Sigmoid colon (tissue), 3 donors: ENCODE data around the gene CBY2.
"Not testable (repeated sequence)": the region's sequence is repeated elsewhere in the genome, so short reads cannot be mapped to it uniquely, and the experiment has no call there.

ENCODE experiments used
- POLR2A ChIP-seq, 2 donors: fragments of 450-650 bp; IDR thresholded peaks; one replicate each; pipeline ENCODE4 v1.6.1; 2016; ENCODE audit warnings: antibody characterized with exemption in 2 of 2, mild to moderate bottlenecking in 2 of 2, moderate library complexity in 2 of 2
- TF ChIP-seq, protein P1 (sequence below), 4 experiments: fragments of 450-650 bp in 3 of 4; fragments of 200-600 bp in 1 of 4; IDR thresholded peaks; one replicate each; pipeline ENCODE4 v1.5.1; 2016 to 2019; ENCODE audit warnings: antibody characterized with exemption in 4 of 4, mild to moderate bottlenecking in 3 of 4, moderate library complexity in 2 of 4

DNA sequence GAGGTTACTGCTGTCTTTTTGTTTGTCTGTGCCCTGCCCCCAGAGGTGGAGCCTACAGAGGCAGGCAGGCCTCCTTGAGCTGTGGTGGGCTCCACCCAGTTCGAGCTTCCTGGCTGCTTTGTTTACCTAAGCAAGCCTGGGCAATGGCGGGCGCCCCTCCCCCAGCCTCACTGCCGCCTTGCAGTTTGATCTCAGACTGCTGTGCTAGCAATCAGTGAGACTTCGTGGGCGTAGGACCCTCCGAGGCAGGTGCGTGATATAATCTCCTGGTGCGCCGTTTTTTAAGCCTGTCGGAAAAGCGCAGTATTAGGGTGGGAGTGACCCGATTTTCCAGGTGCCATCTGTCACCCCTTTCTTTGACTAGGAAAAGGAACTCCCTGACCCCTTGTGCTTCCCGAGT, 32.5 kb upstream of the CBY2 start:
- TF ChIP-seq, protein P1, sequence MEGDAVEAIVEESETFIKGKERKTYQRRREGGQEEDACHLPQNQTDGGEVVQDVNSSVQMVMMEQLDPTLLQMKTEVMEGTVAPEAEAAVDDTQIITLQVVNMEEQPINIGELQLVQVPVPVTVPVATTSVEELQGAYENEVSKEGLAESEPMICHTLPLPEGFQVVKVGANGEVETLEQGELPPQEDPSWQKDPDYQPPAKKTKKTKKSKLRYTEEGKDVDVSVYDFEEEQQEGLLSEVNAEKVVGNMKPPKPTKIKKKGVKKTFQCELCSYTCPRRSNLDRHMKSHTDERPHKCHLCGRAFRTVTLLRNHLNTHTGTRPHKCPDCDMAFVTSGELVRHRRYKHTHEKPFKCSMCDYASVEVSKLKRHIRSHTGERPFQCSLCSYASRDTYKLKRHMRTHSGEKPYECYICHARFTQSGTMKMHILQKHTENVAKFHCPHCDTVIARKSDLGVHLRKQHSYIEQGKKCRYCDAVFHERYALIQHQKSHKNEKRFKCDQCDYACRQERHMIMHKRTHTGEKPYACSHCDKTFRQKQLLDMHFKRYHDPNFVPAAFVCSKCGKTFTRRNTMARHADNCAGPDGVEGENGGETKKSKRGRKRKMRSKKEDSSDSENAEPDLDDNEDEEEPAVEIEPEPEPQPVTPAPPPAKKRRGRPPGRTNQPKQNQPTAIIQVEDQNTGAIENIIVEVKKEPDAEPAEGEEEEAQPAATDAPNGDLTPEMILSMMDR (IDR thresholded peaks at IDR 0.05), result not testable (repeated sequence)
- not testable (repeated sequence) for TF ChIP-seq POLR2A (IDR thresholded peaks at IDR 0.05)
